A549 (cell line): Measurements from ENCODE around the gene HSPB2.

ENCODE experiments used
- MYC ChIP-seq: IDR thresholded peaks from 2 replicates; pipeline ENCODE4 v1.6.1; 2012; ENCODE audit warnings: mild to moderate bottlenecking, inconsistent platforms, low read length, improper control_type of control experiment, borderline replicate concordance
- RAD21 ChIP-seq, 2 experiments: fragments of >200 bp in 1 of 2; sonication (Bioruptor Twin) in 1 of 2; formaldehyde crosslinking in 1 of 2; IDR thresholded peaks in 1 of 2; conservative IDR thresholded peaks in 1 of 2; 2 replicates in 1 of 2; 3 replicates in 1 of 2; pipeline ENCODE4 v1.6.1; 2012 to 2018; ENCODE audit warnings: inconsistent platforms in 1 of 2
- TF ChIP-seq, protein P1 (sequence below): fragments of >200 bp; sonication (Bioruptor Twin); formaldehyde crosslinking; IDR thresholded peaks from 3 replicates; pipeline ENCODE4 v1.5.1; 2016

DNA sequence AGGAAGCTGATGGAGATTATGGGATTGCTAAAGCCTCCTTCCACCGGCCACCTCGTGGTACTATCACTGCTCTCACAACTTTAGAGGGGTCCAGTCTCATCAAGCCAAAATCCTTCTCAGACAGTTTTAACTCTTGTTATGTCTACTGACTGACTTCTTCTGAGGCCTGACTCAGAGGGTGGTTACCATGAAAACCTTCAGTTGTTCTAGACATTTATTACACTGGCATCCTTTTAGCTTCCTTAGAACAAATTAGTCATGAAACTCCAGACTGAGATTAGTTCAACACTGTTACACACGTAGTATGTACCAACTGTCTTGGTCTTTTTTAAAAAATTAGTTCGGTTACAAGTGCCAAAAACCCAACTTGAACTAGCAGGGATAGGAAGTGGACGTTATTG is 32.1 kb downstream of the HSPB2 start:
- TF ChIP-seq, protein P1, sequence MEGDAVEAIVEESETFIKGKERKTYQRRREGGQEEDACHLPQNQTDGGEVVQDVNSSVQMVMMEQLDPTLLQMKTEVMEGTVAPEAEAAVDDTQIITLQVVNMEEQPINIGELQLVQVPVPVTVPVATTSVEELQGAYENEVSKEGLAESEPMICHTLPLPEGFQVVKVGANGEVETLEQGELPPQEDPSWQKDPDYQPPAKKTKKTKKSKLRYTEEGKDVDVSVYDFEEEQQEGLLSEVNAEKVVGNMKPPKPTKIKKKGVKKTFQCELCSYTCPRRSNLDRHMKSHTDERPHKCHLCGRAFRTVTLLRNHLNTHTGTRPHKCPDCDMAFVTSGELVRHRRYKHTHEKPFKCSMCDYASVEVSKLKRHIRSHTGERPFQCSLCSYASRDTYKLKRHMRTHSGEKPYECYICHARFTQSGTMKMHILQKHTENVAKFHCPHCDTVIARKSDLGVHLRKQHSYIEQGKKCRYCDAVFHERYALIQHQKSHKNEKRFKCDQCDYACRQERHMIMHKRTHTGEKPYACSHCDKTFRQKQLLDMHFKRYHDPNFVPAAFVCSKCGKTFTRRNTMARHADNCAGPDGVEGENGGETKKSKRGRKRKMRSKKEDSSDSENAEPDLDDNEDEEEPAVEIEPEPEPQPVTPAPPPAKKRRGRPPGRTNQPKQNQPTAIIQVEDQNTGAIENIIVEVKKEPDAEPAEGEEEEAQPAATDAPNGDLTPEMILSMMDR, result no peak
- no peak for TF ChIP-seq RAD21 (conservative IDR thresholded peaks at IDR 0.05 in 1 of 2, IDR thresholded peaks at IDR 0.05 in 1 of 2)
- no peak for TF ChIP-seq MYC
